Trophoblast cell (in vitro differentiated cells and primary cell): ENCODE measurements around the gene PPP1R12A.
"Not testable (repeated sequence)": the region's sequence is repeated elsewhere in the genome, so short reads cannot be mapped to it uniquely, and the experiment has no call there.

ENCODE experiments used
- DNase-seq, 2 donors: peaks; one replicate each; pipeline ENCODE4 v3.0.0-alpha.2; 2016
- H2AFZ ChIP-seq: 2 replicates; pipeline ENCODE4 v1.6.1; 2013; ENCODE audit warnings: low read length, moderate library complexity, mild to moderate bottlenecking; ENCODE audit not compliant: insufficient read depth, poor library complexity
- H2AK5ac ChIP-seq: 2 replicates; pipeline ENCODE4 v1.6.1; 2013; ENCODE audit warnings: mild to moderate bottlenecking, low read length
- H2BK120ac ChIP-seq: 2 replicates; pipeline ENCODE4 v1.6.1; 2013; ENCODE audit warnings: low read length, mild to moderate bottlenecking, moderate library complexity; ENCODE audit not compliant: insufficient read depth, poor library complexity
- H2BK12ac ChIP-seq: 2 replicates; pipeline ENCODE4 v1.6.1; 2013; ENCODE audit warnings: mild to moderate bottlenecking, low read length, moderate library complexity
- H2BK5ac ChIP-seq: 2 replicates; pipeline ENCODE4 v1.6.1; 2013; ENCODE audit warnings: low read length, low read depth, moderate library complexity, mild to moderate bottlenecking; ENCODE audit not compliant: poor library complexity
- H3K14ac ChIP-seq: 2 replicates; pipeline ENCODE4 v1.6.1; 2013; ENCODE audit warnings: mild to moderate bottlenecking, low read length
- H3K18ac ChIP-seq: 2 replicates; pipeline ENCODE4 v1.6.1; 2013; ENCODE audit warnings: mild to moderate bottlenecking, low read length
- H3K23ac ChIP-seq: 2 replicates; pipeline ENCODE4 v1.6.1; 2013; ENCODE audit warnings: low read length
- H3K27ac ChIP-seq: 2 replicates; pipeline ENCODE4 v1.5.1; 2013; ENCODE audit warnings: low read depth, mild to moderate bottlenecking, inconsistent platforms, low read length, moderate library complexity
- H3K27me3 ChIP-seq: 2 replicates; pipeline ENCODE4 v1.6.1; 2013; ENCODE audit warnings: inconsistent platforms, mild to moderate bottlenecking, low read length, moderate library complexity; ENCODE audit not compliant: insufficient read depth
- H3K36me3 ChIP-seq, 2 experiments: 1 replicate in 1 of 2; 2 replicates in 1 of 2; pipeline ENCODE4 v1.6.1; 2013; ENCODE audit warnings: low read length in 2 of 2, mild to moderate bottlenecking in 2 of 2, moderate library complexity in 1 of 2; ENCODE audit not compliant: insufficient read depth in 2 of 2, control insufficient read depth in 1 of 2
- H3K4ac ChIP-seq: 2 replicates; pipeline ENCODE4 v1.6.1; 2013; ENCODE audit warnings: low read depth, mild to moderate bottlenecking, low read length, moderate library complexity
- H3K4me1 ChIP-seq, 2 experiments: 1 replicate in 1 of 2; 2 replicates in 1 of 2; pipeline ENCODE4 v1.6.1; 2013; ENCODE audit warnings: low read length in 2 of 2, mild to moderate bottlenecking in 2 of 2, moderate library complexity in 1 of 2; ENCODE audit not compliant: insufficient read depth in 2 of 2, control insufficient read depth in 1 of 2
- H3K4me2 ChIP-seq: 2 replicates; pipeline ENCODE4 v1.6.1; 2013; ENCODE audit warnings: inconsistent platforms, mild to moderate bottlenecking, low read length, moderate library complexity
- H3K4me3 ChIP-seq: 2 replicates; pipeline ENCODE4 v1.5.1; 2013; ENCODE audit warnings: mild to moderate bottlenecking, low read depth, low read length, inconsistent platforms
- H3K79me1 ChIP-seq: one replicate; pipeline ENCODE4 v1.6.1; 2013; ENCODE audit warnings: low read length
- H3K79me2 ChIP-seq: 2 replicates; pipeline ENCODE4 v1.6.1; 2013; ENCODE audit warnings: low read length, mild to moderate bottlenecking; ENCODE audit not compliant: control insufficient read depth, insufficient read depth, poor library complexity
- H3K9ac ChIP-seq: 2 replicates; pipeline ENCODE4 v1.6.1; 2013; ENCODE audit warnings: mild to moderate bottlenecking, low read length
- H3K9me3 ChIP-seq: 2 replicates; pipeline ENCODE4 v1.6.1; 2013; ENCODE audit warnings: low read depth, mild to moderate bottlenecking, control low read depth, inconsistent platforms, low read length; ENCODE audit not compliant: insufficient read depth
- H4K12ac ChIP-seq: 2 replicates; pipeline ENCODE4 v1.6.1; 2013; ENCODE audit warnings: low read depth, mild to moderate bottlenecking, low read length, moderate library complexity
- H4K8ac ChIP-seq: 2 replicates; pipeline ENCODE4 v1.6.1; 2013; ENCODE audit warnings: low read depth, mild to moderate bottlenecking, low read length, moderate library complexity
- H4K91ac ChIP-seq: one replicate; pipeline ENCODE4 v1.6.1; 2013; ENCODE audit warnings: low read depth, mild to moderate bottlenecking, low read length, moderate library complexity
- WGBS: extraction: QIAGEN DNeasy Blood & Tissue Kit; methylation state at CpG from one replicate; pipeline ENCODE4 v1.1.7; 2013; ENCODE audit warnings: missing lambda C conversion rate; ENCODE audit not compliant: insufficient read length, insufficient coverage; ENCODE audit errors: extremely low coverage; 5-methylcytosine and 5-hydroxymethylcytosine counted together

PPP1R12A gene

GRCh38 chr12:79784366-79785065 lies 150.4 kb downstream of the PPP1R12A start:
- not testable (repeated sequence) for H3K4me1 ChIP-seq, H2AK5ac ChIP-seq, H3K9ac ChIP-seq, H2BK120ac ChIP-seq, H3K23ac ChIP-seq, H4K12ac ChIP-seq, H4K8ac ChIP-seq, H3K27ac ChIP-seq, H2BK5ac ChIP-seq, H3K4ac ChIP-seq, H2BK12ac ChIP-seq, H3K9me3 ChIP-seq, H3K27me3 ChIP-seq, H3K4me3 ChIP-seq, H3K36me3 ChIP-seq, H4K91ac ChIP-seq, H3K79me1 ChIP-seq, H3K79me2 ChIP-seq, DNase-seq, H3K4me2 ChIP-seq, H3K18ac ChIP-seq, H2AFZ ChIP-seq, H3K14ac ChIP-seq
- WGBS = no CpG with 5 or more reads among the region's 10 CpGs

- Histone ChIP-seq H3K36me3 (peaks cover 0 to 4% of the 10 kb centered on the region in 2 experiments), H3K4ac (no peak overlapping the region), H2BK12ac (no peak overlapping the region), H3K79me2 (no peaks in the 10 kb centered on the region), H2BK120ac (no peak overlapping the region), H3K18ac (no peak overlapping the region), H2AK5ac (no peak overlapping the region), H3K27ac (no peak overlapping the region), H2BK5ac (no peak overlapping the region), H4K91ac (no peak overlapping the region), H3K14ac (no peak overlapping the region), H4K8ac (no peak overlapping the region), H3K4me1 (no peaks in the 10 kb centered on the region), H4K12ac (no peak overlapping the region), H3K27me3 (no peaks in the 10 kb centered on the region), H3K23ac (no peak overlapping the region), H3K79me1 (no peaks in the 10 kb centered on the region), H3K4me3 (no peak overlapping the region), H2AFZ (no peak overlapping the region), H3K4me2 (no peak overlapping the region), H3K9me3 (no peaks in the 10 kb centered on the region), H3K9ac (no peak overlapping the region)
- DNase-seq = no peak
Observed at GRCh38 chr12:79782172-79782900, 152.6 kb downstream of the PPP1R12A start.

GRCh38 chr12:79778802-79779448 lies 156.0 kb downstream of the PPP1R12A start:
- DNase-seq = no peak
- Histone ChIP-seq H3K4me3 (no peak overlapping the region), H3K79me2 (no peaks in the 10 kb centered on the region), H3K79me1 (no peaks in the 10 kb centered on the region), H2BK12ac (no peak overlapping the region), H3K27me3 (no peaks in the 10 kb centered on the region), H3K4me2 (no peak overlapping the region), H2BK120ac (no peak overlapping the region), H4K8ac (no peak overlapping the region), H3K23ac (no peak overlapping the region), H4K12ac (no peak overlapping the region), H3K14ac (no peak overlapping the region), H2BK5ac (no peak overlapping the region), H4K91ac (no peak overlapping the region), H2AK5ac (no peak overlapping the region), H3K27ac (no peak overlapping the region), H3K18ac (no peak overlapping the region), H3K4me1 (no peaks in the 10 kb centered on the region), H3K9me3 (no peaks in the 10 kb centered on the region), H2AFZ (no peak overlapping the region), H3K9ac (no peak overlapping the region), H3K36me3 (peaks cover 0 to 4% of the 10 kb centered on the region in 2 experiments), H3K4ac (no peak overlapping the region)
- WGBS = no CpG with 5 or more reads among the region's 3 CpGs

- no CpG with 5 or more reads among the region's 1 CpG for WGBS
- Histone ChIP-seq H3K4ac (no peak overlapping the region), H3K4me2 (no peak overlapping the region), H3K9me3 (no peaks in the 10 kb centered on the region), H3K36me3 (peaks cover 0 to 5% of the 10 kb centered on the region in 2 experiments), H3K79me2 (no peaks in the 10 kb centered on the region), H2BK120ac (no peak overlapping the region), H3K18ac (no peak overlapping the region), H3K9ac (no peak overlapping the region), H2BK12ac (no peak overlapping the region), H4K91ac (no peak overlapping the region), H3K4me3 (no peak overlapping the region), H3K79me1 (no peaks in the 10 kb centered on the region), H4K12ac (no peak overlapping the region), H3K14ac (no peak overlapping the region), H3K27me3 (no peaks in the 10 kb centered on the region), H2AFZ (no peak overlapping the region), H2BK5ac (no peak overlapping the region), H3K4me1 (no peaks in the 10 kb centered on the region), H3K23ac (no peak overlapping the region), H3K27ac (no peak overlapping the region), H2AK5ac (no peak overlapping the region), H4K8ac (no peak overlapping the region)
- DNase-seq = peak in 1 of 2 donors; percentile 2
Observed at GRCh38 chr12:79776111-79776510, 158.8 kb downstream of the PPP1R12A start.
